ENCODE data around the gene APOBEC2. TPM values are rescaled to one million over a fixed set of nuclear protein-coding genes. Genes with fewer than 3 reads are reported as not detected.

APOBEC2 gene
- total RNA-seq (2021; ENCODE audit: unreplicated experiment), result not detected
- 0.16 and 0.19 TPM in 2 replicates for polyA plus RNA-seq (2012)
- Bru-seq, nascent RNA, result not detected
- BruChase-seq, experiment 1, labeled RNA remaining after a 6-hour chase, result not detected
- BruChase-seq, experiment 2, labeled RNA remaining after a 2-hour chase, result not detected
- long read RNA-seq, result 0 reads

DNA sequence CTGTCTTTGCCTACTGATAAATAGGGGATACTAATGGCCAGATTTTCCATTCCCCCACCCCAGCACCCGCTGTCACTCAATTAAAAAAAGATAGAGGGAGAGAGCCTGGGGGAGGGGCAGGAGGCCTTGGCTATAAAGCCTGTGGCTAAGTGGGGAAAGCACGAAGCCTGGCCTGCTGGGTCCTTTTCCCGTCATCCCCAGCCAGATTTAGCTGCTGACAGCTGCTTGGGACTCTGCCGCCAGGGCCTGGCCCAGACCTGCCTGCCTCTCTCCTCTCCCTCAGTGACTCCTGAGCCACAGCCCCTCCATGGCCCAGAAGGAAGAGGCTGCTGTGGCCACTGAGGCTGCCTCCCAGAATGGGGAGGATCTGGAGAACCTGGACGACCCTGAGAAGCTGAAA lies at the start of gene APOBEC2:
Gene APOBEC2, plus strand, starts transcription at position 162 of the 400 bp plus-strand sequence. Its CDS starts 146 bp downstream, at position 308.
- intact Hi-C loops (cut with micrococcal nuclease), result no loop called here
- CTCF ChIA-PET, result no interaction called here
- BruUV-seq (replicated peaks), result no TSS peak

More for the DNA sequence above, at the start of gene APOBEC2:
- Histone ChIP-seq H3K9me2 (ENCODE audit: insufficient read depth) (no peaks in the 10 kb centered on the region), H3K27ac (ENCODE audit: low read depth, low read length) (no peak within 1 kb of the TSS), H2AFZ (ENCODE audit: low read depth, low read length, poor library complexity, severe bottlenecking) (no peak within 1 kb of the TSS), H3K4me2 (ENCODE audit: low read length) (no peak within 1 kb of the TSS), H3K36me3 (ENCODE audit: control insufficient read depth in 1 of 2, insufficient read depth in 2 of 2, low read length in 2 of 2) (no peaks in the 10 kb centered on the region), H3K9ac (ENCODE audit: low read length) (no peak within 1 kb of the TSS), H4K20me1 (ENCODE audit: insufficient read depth) (no peaks in the 10 kb centered on the region), H3K79me2 (ENCODE audit: insufficient read depth, low read length) (no peaks in the 10 kb centered on the region), H3K27me3 (ENCODE audit: insufficient read depth, low read length) (no peaks in the 10 kb centered on the region), H3K4me1 (ENCODE audit: control insufficient read depth in 1 of 2, insufficient read depth in 2 of 2, low read length in 2 of 2) (no peaks in the 10 kb centered on the region), H3K4me3 (replicated peaks in 1 of 2; ENCODE audit: low read depth in 1 of 2, low read length in 2 of 2) (no peak within 1 kb of the TSS), H3K9me3 (ENCODE audit: control insufficient read depth in 1 of 2, insufficient read depth in 1 of 2, low read depth in 1 of 2, low read length in 2 of 2) (no peaks in the 10 kb centered on the region)
- no peak for ATAC-seq
- TF ChIP-seq POLR2A (IDR thresholded peaks at IDR 0.05; ENCODE audit: borderline replicate concordance, extremely low read depth, insufficient read depth, insufficient read length) (no peak), CTCF (IDR thresholded peaks at IDR 0.05 in 2 of 3, conservative IDR thresholded peaks at IDR 0.05 in 1 of 3; ENCODE audit: borderline replicate concordance in 1 of 3, insufficient read depth in 1 of 3, low read depth in 2 of 3, low read length in 2 of 3) (no peak), SRF (IDR thresholded peaks at IDR 0.05; ENCODE audit: low read depth) (no peak), ZBTB33 (IDR thresholded peaks at IDR 0.05; ENCODE audit: extremely low read depth, insufficient replicate concordance, low read length) (no peak), ZFX (IDR thresholded peaks at IDR 0.05) (no peak), ELF1 (IDR thresholded peaks at IDR 0.05; ENCODE audit: borderline replicate concordance, low read depth) (no peak), SP1 (IDR thresholded peaks at IDR 0.05; ENCODE audit: low read depth) (no peak), CBX3 (IDR thresholded peaks at IDR 0.05; ENCODE audit: low read depth) (no peak)
- TF ChIP-seq, protein P1, sequence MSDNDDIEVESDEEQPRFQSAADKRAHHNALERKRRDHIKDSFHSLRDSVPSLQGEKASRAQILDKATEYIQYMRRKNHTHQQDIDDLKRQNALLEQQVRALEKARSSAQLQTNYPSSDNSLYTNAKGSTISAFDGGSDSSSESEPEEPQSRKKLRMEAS (IDR thresholded peaks at IDR 0.05), result no peak
- TF ChIP-seq, protein P2, sequence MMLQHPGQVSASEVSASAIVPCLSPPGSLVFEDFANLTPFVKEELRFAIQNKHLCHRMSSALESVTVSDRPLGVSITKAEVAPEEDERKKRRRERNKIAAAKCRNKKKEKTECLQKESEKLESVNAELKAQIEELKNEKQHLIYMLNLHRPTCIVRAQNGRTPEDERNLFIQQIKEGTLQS (IDR thresholded peaks at IDR 0.05), result no peak
- DNase-seq (ENCODE audit: low read depth, low spot score), result no peak
- ChIA-PET RAD21 (ENCODE audit: low non-redundant PET in 1 of 2, low total read pairs in 2 of 2, uncharacterized antibody in 2 of 2, unreplicated experiment in 2 of 2) (no interaction called here), POLR2A (no interaction called here)
